GM18526 (cell line): ENCODE results near the gene KCNJ10.

Source experiments
- POLR2A ChIP-seq: IDR thresholded peaks from 3 replicates; pipeline ENCODE4 v1.6.1; 2011; ENCODE audit not compliant: insufficient read length; ENCODE audit errors: extremely low read depth

Gene KCNJ10

GRCh38 chr1:159986093-159986492 is 83.9 kb downstream of the KCNJ10 start:
- TF ChIP-seq POLR2A, result no peak

GRCh38 chr1:159985473-159985872 is 84.5 kb downstream of the KCNJ10 start:
- TF ChIP-seq POLR2A, result no peak

DNA sequence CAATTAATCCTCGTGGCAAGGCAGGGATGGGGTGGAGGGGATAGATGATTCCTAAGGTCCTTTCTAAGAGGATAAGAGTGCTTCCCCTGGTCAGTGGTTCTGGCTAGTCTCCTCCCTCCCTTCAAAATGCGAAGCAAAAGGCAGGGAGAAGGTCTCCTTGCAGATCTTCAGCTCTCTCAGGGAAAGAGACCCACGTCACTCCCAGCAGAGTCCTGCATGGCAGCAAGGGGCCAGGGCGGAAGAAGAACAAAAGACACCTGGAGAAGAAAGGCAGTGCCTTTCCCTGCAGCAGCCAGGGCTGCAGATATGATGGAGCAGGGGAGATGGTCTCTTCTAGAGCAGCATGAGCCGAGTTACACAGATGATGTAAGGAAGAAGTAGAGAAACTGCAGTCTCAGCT is 86.3 kb downstream of the KCNJ10 start:
- TF ChIP-seq POLR2A, result no peak

DNA sequence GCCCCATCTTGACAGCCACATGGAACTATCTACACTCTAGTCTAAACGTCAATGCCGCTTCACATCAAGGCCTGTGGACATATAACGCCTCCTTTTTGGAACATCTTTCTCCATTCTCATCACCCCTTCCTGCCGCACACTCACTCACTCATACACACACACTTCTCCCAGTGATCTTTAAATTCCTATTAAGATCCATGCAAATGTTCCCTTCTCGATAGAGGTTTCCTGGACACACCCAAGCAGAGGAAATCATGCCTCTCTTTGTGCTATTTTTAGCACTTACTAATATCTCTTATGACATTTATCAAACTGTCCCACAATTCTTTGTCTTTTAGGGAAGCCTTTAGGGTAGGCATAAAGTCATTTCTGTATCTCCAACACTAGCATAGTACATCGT is 87.7 kb downstream of the KCNJ10 start:
- no peak for TF ChIP-seq POLR2A

GRCh38 chr1:159981351-159982055 is 88.5 kb downstream of the KCNJ10 start:
- TF ChIP-seq POLR2A, result no peak

- no peak for TF ChIP-seq POLR2A
Observed at GRCh38 chr1:159980786-159981185, 89.2 kb downstream of the KCNJ10 start.

DNA sequence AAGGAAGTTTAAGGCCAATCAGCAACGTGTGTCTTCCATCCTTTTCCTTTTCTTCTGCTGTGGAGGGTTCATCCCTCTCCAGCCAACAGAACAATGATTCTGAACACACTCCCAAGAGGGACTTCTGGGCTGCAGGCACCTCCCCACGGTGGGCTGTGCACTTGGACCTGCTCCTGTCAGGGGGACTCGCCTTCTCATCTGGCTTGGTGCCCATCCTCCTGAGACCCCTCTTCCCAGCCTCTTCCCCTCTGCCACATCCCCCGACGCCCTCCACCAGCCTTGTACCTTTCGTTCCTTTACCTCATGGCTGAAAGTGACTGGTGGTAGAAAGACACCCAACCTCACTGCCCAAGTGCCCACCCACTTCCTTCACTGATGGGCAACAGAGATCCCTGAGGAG is 89.9 kb downstream of the KCNJ10 start:
- TF ChIP-seq POLR2A, result no peak

- TF ChIP-seq POLR2A, result no peak
Observed at GRCh38 chr1:159979257-159979656, 90.7 kb downstream of the KCNJ10 start.

DNA sequence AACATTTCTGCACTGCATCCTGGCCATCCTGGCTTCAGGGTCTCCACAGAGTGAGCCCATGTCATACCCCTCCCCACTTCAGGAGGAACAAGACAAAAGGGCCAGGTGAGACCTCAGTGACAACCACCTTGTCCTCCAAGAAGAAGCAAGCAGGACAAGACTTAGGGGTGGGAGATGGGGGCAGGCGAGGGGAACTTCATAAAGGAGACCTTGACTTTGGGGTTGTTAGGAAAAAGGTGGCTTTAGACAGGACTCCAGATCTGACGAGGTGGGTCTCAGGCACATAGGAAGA is 91.9 kb downstream of the KCNJ10 start:
- TF ChIP-seq POLR2A, result no peak

DNA sequence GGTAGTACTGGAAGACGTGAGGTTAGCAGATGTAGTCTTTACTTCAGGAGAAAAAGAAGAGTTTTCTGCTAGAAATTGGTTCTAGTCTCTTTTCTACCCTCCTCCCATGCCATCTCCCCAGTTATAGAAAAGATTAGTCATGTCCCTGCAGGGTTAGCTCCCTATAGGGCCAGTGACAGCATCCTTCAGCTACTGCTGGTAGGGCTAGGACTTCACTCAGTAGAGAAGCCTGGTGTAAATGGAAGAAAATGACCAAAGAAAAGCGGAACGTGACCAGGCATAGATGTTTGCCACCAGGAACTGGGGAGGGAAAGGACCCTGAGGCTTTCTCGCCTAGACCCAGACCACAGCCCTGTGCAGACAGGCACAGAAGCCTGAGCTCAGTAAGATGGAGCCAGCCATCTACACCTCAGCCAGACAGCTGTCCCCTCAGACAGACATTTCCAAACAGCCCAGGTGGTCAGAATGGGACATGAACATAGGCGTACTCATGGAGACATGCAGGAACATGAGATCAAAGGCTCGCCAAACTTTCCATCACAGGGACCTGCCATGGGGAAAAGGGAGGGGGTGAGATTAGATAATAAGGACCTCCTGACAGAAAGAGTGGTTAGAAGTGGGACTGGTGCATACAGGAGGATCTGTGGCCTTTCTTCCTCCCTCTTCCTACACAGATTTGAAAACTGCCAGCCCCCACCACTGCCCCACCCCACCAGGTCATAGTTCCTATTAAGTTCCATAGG is 92.4 kb downstream of the KCNJ10 start:
- TF ChIP-seq POLR2A, result no peak

GRCh38 chr1:159974350-159974965 is 95.5 kb downstream of the KCNJ10 start:
- TF ChIP-seq POLR2A, result no peak

GRCh38 chr1:159973350-159973940 is 96.5 kb downstream of the KCNJ10 start:
- TF ChIP-seq POLR2A, result no peak

DNA sequence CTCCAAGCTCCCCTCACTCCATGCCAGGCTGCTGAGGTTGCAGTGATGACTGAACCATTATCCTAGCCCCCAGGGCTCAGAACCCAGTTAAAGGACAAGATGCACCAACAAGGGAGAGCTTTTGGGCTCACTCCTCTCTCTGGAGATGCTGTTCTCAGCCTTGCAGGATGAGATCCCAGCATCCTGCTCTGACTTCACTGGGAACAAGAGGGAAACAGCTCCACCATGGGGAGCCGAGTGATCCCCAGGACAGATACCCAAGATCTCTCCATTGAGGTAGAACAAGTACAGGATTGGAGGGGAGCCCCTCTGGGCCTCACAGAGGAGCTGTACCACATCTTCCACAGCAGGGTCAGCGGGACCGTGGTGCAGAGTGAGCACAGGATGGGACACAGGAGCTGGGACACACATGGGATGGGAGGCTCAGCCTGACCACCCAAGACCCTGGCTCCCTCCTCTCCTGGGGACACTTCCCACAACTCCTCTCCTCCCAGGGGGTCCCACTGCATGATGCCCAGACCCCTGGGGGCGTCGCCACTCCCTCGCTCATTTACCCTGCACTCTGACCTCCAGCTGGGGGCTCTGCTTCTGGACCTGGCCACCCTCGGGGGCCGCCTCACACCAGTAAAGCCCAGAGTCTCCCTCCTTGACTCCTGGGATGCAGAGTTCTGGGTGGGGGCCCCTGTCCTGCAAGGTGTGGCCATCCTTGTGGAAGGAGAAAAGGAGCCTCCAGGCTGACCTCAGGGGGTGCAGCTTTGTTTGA is 97.3 kb downstream of the KCNJ10 start:
- no peak for TF ChIP-seq POLR2A

GRCh38 chr1:159970932-159971342 is 99.0 kb downstream of the KCNJ10 start:
- TF ChIP-seq POLR2A, result no peak

GRCh38 chr1:159968901-159969300 is 101.1 kb downstream of the KCNJ10 start:
- TF ChIP-seq POLR2A, result no peak
